Astrocyte (in vitro differentiated cells and primary cell): ENCODE results near the gene GRB10.

Experiments used
- CTCF ChIP-seq: IDR thresholded peaks from 2 replicates; pipeline ENCODE4 v1.5.1; 2011; ENCODE audit warnings: low read depth, mild to moderate bottlenecking, inconsistent platforms, low read length, moderate library complexity; ENCODE audit not compliant: insufficient read depth
- EZH2 ChIP-seq: IDR thresholded peaks from 2 replicates; pipeline ENCODE4 v1.6.1; 2012; ENCODE audit warnings: mild to moderate bottlenecking, low read length, inconsistent platforms; ENCODE audit not compliant: insufficient read depth

DNA sequence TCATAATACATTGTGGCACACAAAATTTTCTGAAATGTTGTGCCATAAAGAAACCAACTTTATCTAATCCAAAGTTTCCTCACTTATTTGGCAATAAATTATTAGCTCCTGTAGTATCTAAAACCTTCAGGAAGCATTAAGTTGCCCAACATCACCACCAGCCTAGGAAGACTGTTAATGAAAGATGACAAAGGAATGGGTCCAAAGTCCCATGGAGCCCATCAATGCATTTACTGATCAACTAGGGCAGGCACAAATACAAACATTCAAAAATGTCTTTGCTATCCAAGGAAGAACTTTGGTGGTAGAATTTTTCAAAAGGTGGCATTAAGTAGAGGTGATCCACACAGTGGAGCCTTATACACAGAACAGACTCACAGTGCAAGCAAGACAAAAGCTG is 4.5 kb downstream of the GRB10 start:
- TF ChIP-seq EZH2 = no peak
- TF ChIP-seq CTCF = no peak
